LoVo (cell line): ENCODE data around the gene HPN.
"Not testable (repeated sequence)": the region's sequence is repeated elsewhere in the genome, so short reads cannot be mapped to it uniquely, and the experiment has no call there.

Source experiments
- DNase-seq: peaks from one replicate; pipeline ENCODE4 v3.0.0-alpha.2; 2016; ENCODE audit warnings: low spot score

HPN gene

GRCh38 chr19:35041548-35042055 lies at the start of gene HPN:
TSS of gene HPN (plus strand) at chr19:35041721. CDS start at chr19:35042507, 786 bp downstream.
- no peak for DNase-seq

GRCh38 chr19:34992582-34992981 lies 48.9 kb upstream of the HPN start:
- DNase-seq = not testable (repeated sequence)

GRCh38 chr19:34994286-34994642 lies 47.3 kb upstream of the HPN start:
- no peak for DNase-seq

DNA sequence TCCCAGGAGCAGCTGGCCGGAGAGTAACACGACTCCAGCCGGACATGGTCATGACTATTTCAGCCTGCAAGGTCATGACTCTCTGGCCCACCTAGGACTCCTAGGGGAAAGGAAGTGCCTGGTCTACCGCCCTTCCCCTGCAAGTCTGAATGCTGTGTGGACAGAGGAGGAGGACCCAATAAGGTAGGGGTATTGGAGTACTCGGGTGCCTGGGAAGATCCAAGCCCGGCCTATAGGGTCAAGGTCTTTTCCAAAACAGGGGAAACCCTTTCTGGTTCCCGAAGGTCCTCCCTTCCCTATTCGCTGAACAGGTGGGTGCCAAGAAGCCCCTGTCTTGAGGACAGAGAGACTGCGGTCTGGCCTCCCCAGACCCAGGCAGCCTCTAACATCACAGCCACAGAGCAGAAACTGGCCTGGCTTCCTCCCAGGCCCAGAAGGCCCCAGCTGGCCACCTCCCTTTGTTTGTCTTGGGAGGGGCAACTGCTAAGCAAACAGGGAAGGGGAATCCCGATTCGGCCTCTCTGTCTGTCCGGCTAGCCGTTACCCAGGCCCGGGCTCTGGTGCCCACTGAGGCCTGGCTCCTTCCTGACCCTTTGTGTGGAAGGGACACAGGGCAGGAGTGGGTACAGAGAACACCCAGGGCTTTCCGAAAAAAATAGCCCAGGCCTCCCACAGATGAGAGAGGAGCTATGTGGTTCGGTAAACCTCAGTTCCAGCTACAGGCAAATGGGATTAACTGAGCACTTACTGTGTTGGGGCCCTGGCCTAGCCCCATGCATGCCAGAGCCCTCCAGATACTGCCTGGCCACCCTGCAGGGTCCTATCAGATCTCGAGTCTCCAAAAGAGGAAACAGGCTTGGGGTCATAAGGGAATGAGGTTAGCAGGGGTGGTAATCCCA lies 46.6 kb upstream of the HPN start:
- peak; percentile 25 for DNase-seq

DNA sequence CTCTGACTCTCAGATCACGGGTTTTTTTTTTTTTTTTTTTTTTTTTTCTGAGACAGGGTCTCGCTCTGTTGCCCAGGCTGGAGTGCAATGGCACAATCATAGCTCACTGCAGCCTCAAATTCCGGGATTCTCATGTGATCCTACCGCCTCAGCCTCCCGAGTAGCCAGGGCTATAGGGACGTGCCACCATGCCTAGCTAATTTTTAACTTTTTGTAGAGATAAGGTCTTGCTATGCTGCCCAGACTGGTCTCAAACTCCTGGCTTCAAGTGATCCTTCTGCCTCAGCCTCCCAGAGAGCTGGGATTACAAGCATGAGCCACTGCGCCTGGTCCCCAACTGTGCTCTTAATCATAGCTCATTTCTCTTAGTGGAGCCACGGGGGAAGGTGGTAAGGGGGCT lies 46.0 kb upstream of the HPN start:
- DNase-seq = no peak

- no peak for DNase-seq
These were observed 44.4 kb upstream of the HPN start for GRCh38 chr19:34997071-34997617.

DNA sequence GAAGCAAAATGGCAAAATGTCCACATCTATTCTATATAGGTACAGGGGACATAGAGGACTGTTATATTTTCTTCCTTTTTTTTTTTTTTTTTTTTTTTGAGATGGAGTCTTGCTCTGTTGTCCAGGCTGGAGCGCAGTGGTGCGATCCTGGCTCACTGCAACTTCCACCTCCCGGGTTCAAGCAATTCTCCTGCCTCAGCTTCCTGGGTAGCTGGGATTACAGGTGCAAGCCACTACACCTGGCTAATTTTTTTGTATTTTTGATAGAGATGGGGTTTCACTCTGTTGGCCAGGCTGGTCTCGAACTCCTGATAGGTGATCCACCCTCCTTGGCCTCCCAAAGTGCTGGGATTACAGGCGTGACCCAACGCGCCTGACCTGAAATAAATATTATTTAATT lies 43.3 kb upstream of the HPN start:
- not testable (repeated sequence) for DNase-seq

- no peak for DNase-seq
These were observed 42.6 kb upstream of the HPN start for GRCh38 chr19:34998777-34999497.

DNA sequence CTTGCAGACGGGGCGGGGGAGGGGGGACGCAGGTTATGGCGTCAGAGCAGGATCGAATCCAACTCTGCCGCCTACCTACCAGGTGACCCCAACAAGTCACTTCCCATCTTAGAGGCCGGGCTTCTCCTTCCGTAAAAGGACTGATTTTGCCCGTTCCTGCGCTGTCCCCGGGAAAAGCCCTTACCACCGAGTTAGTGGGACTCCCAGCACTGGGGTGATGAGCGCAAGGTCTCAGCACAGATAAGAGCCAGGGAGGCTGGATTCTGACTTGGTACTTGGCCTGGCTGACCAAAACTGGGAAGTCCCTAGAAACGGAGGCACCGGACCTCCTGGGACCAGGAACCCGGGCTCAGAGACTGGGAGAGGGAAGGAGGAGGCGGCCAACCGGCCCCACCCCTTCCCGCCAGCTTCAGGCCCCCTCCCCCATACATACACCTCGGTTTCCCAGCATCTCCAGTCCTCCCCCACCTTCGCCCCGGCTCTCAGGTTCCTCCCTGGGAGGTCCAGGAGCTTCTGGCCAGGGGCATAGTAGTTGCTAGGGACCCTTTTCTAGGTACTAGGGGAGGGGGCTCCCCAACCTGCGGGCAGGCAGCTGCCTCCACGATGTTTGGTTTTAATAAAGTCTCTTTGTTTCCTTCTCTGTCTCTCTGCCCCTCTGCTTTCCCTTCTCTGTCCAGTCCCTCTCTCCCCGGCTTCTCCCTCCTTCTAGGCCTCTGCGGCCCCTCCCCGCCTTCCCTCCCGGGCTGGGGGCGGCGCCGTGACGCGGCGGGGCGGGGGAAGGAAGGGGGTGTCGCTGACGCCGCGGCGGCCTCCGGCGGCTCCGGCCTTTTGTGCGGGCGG lies 41.8 kb upstream of the HPN start, which contains the start of gene GRAMD1A:
TSS of gene GRAMD1A (plus strand) at position 826 of the 840 bp plus-strand sequence. CDS start 156 bp downstream, outside the sequence.
- DNase-seq = peak; percentile 75

DNA sequence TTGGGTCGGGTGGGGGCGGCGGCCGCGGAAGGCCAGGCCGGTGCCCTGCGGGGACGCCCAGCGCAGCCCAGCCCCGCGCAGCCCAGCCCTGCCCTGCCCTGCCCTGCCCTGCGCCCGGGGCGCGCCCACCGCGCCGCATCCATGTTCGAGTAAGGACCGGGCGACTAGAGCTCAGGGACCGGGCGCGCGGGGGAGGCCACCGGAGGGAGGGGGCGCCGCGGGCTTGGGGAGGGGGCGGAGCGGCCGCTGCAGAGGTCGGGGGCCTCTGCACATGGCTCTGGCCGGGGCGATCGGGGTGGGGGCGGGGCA lies 41.2 kb upstream of the HPN start:
- no peak for DNase-seq

GRCh38 chr19:35000647-35001501 lies 40.6 kb upstream of the HPN start:
- DNase-seq = no peak

DNA sequence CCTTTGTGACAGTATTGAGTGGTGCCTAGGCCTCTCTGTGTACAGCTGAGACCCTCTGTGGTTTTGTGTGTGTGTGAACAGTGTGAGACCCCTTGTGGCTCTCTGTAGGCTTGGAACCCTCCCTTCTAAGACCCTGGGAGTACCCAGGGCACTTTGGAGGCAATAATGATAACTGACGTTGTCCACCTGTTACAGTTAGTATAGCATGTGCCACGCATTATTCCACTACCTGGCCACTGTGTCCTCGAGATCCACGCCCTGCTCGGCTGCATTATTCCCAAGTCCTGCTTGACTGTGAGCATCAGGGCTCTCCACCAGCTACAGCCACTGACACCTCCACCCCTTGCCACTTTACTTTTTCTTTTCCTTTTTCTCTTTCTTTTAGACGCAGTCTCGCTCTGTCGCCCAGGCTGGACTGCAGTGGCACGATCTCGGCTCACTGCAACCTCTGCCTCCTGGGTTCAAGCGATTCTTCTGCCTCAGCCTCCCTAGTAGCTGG lies 39.4 kb upstream of the HPN start:
- DNase-seq = no peak

GRCh38 chr19:35004517-35005255 lies 36.8 kb upstream of the HPN start:
- DNase-seq = no peak

DNA sequence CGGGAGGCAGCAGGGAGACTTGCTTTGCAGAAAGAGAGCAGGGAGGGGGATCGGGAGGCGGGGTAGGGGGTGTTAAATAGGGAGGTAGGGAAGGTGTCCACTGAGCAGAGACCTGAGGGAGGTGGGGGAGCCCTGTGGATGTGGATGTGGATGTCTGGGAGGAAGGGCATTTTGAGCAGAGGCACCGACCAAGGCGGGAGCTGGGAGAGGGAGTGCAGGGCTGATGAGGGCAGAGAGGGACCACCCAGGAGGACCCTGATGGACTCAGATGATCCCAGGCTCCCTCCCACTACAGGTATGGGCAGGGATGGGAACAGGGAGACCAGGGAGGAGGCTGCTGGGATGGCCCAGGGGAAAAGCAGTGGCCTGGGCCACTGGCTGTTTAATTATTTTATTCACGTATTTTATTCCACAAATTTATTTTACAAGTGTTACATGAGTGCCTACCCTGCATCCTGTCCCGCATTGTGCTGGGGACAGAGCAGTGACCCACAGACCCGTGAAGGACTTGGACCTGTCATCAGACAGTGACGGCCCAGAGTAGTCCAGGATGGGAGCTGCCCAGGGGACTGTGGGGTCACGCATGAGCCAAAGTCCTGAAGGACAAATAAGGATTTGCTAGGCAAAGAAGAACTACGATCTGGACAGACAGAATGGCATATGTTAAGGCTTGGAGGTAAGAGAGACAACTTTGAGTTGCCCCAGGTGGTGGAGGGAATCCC lies 36.1 kb upstream of the HPN start:
- no peak for DNase-seq

DNA sequence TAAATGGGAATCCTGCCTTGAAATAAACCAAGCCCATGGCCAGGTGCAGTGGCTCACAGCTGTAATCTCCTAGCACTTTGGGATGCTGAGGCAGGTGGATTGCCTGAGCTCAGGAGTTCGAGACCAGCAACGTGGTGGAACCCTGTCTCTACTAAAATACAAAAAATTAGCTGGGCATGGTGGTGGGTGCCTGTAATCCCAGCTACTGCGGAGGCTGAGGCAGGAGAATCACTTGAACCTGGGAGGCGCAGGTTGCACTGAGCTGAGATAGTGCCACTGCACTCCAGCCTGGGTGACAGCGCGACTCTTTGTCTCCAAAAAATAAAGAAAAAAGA lies 35.5 kb upstream of the HPN start:
- DNase-seq = not testable (repeated sequence)

GRCh38 chr19:35006342-35006998 lies 35.1 kb upstream of the HPN start:
- DNase-seq = peak; percentile 92

GRCh38 chr19:35006999-35007365 lies 34.5 kb upstream of the HPN start:
- DNase-seq = no peak

DNA sequence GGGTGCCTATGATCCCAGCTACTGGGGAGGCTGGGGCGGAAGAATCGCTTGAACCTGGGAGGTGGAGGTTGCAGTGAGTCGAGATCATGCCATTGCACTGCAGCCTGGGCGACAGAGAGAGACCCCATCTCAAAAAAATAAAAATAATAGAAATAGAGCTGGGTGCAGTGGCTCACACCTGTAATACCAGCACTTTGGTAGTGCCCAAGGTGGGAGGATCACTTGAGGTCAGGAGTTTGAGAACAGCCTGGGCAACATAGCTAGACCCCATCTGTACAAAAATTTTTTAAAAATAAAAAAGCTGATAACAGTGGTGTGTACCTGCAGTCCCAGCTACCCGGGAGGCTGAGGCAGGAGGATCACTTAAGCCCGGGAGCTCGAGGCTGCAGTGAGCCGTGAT lies 34.1 kb upstream of the HPN start:
- DNase-seq = not testable (repeated sequence)

- DNase-seq = no peak
These were observed 32.6 kb upstream of the HPN start for GRCh38 chr19:35008891-35009341.
